ENCODE measurements around the gene ARID5B. TPM values are rescaled to one million over a fixed set of nuclear protein-coding genes. Genes with fewer than 3 reads are reported as not detected.

The ARID5B gene
- total and polyA plus RNA-seq, 2 of the 4 experiments (the other 2 are of a cell fraction), result 41.0 to 125 TPM

- H3K9me1 ChIP-seq (ENCODE audit: insufficient read depth, low read length), result peaks cover 9% of the 10 kb centered on the region
- H3K4me2 ChIP-seq (ENCODE audit: low read depth, low read length), result no peak overlapping the region
- WGBS, 2 experiments (ENCODE audit: extremely low coverage in 2 of 2, insufficient read length in 1 of 2), result 100% methylated on average over 4 of the region's 12 CpGs; no CpG with 5 or more reads in 1 of the 2 experiments
- no peak overlapping the region for H3K23ac ChIP-seq (ENCODE audit: low read depth, low read length)
- no peak overlapping the region for H4K91ac ChIP-seq (ENCODE audit: insufficient read depth, low read depth, low read length)
- ATAC-seq (ENCODE audit: low read depth) (no peak), DNase-seq (no peak)
- intact Hi-C loops (cut with micrococcal nuclease) (no loop called here), in situ Hi-C loops (cut with MboI; ENCODE audit: low sequenced_read_pairs) (no loop called here), dilution Hi-C loops (cut with HindIII; ENCODE audit: low sequenced_read_pairs, unreplicated experiment) (no loop called here)
- H3K4me3 ChIP-seq (ENCODE audit: insufficient read depth, low read depth, low read length), result no peak overlapping the region
- no peak overlapping the region for H4K5ac ChIP-seq (ENCODE audit: low read depth, low read length)
- peaks cover 7% of the 10 kb centered on the region; the same call in 1 of the 2 replicates for H4K20me1 ChIP-seq (ENCODE audit: insufficient read depth, low read length)
- TF ChIP-seq POLR2A (IDR thresholded peaks at IDR 0.05; ENCODE audit: low read depth, low read length) (no peak), MXI1 (IDR thresholded peaks at IDR 0.05; ENCODE audit: borderline replicate concordance, low read depth, low read length) (no peak), FOS (IDR thresholded peaks at IDR 0.05; ENCODE audit: low read depth, low read length) (no peak), CEBPB (IDR thresholded peaks at IDR 0.05; ENCODE audit: low read depth, low read length) (no peak), USF2 (IDR thresholded peaks at IDR 0.05; ENCODE audit: low read depth, low read length) (no peak), CTCF (conservative IDR thresholded peaks at IDR 0.05; ENCODE audit: low read depth, low read length) (no peak), RFX5 (IDR thresholded peaks at IDR 0.05; ENCODE audit: low read depth, low read length) (no peak), SMC3 (IDR thresholded peaks at IDR 0.05; ENCODE audit: low read depth, low read length) (no peak), CHD1 (IDR thresholded peaks at IDR 0.05; ENCODE audit: low read depth, low read length) (no peak), MAFK (IDR thresholded peaks at IDR 0.05; ENCODE audit: low read depth, low read length) (no peak), RCOR1 (IDR thresholded peaks at IDR 0.05; ENCODE audit: insufficient replicate concordance, low read length) (no peak), MAZ (IDR thresholded peaks at IDR 0.05; ENCODE audit: borderline replicate concordance, low read depth, low read length) (no peak), NFE2L2 (IDR thresholded peaks at IDR 0.05; ENCODE audit: low read depth, low read length) (no peak), ELK1 (IDR thresholded peaks at IDR 0.05; ENCODE audit: borderline replicate concordance, low read depth, low read length) (no peak), RAD21 (IDR thresholded peaks at IDR 0.05; ENCODE audit: low read length) (no peak)
- no TSS peak for BruUV-seq (replicated peaks)
- H3K9me3 ChIP-seq (ENCODE audit: control insufficient read depth, insufficient read depth, low read length), result no peaks in the 10 kb centered on the region
- peaks cover 38 to 59% of the 10 kb centered on the region in 2 experiments for H3K79me1 ChIP-seq (ENCODE audit: low read depth in 1 of 2, low read length in 2 of 2)
- no peak overlapping the region for H2BK5ac ChIP-seq (ENCODE audit: low read depth, low read length, poor library complexity, severe bottlenecking)
- no peak overlapping the region for H3K27ac ChIP-seq (ENCODE audit: insufficient read depth, low read length)
- no peaks in the 10 kb centered on the region for H3K27me3 ChIP-seq (ENCODE audit: control insufficient read depth, insufficient read depth, low read length)
- H2BK20ac ChIP-seq (ENCODE audit: low read depth, low read length), result no peak overlapping the region
- H3K4me1 ChIP-seq (ENCODE audit: control insufficient read depth, insufficient read depth, low read length), result peaks cover 7% of the 10 kb centered on the region
- H3K56ac ChIP-seq (ENCODE audit: extremely low read depth, insufficient read depth, low read length), result no peak overlapping the region
- H3K14ac ChIP-seq (replicated peaks; ENCODE audit: low read depth, low read length), result no peak overlapping the region
- no peak overlapping the region for H4K8ac ChIP-seq (ENCODE audit: low read depth in 2 of 2, low read length in 2 of 2)
- H3K4ac ChIP-seq (ENCODE audit: low read depth, low read length), result no peak overlapping the region
- H2AFZ ChIP-seq (replicated peaks; ENCODE audit: low read length, poor library complexity), result no peak overlapping the region
- no peak overlapping the region for H3K18ac ChIP-seq (ENCODE audit: low read depth, low read length)
- no peak overlapping the region for H2AK5ac ChIP-seq (ENCODE audit: low read depth, low read length)
- no peak overlapping the region for H2AK9ac ChIP-seq (replicated peaks; ENCODE audit: low read depth, low read length, poor library complexity)
- ChIA-PET CTCF (no interaction called here), POLR2A (ENCODE audit: unreplicated experiment) (no interaction called here)
- H3K9ac ChIP-seq (ENCODE audit: low read depth, low read length), result no peak overlapping the region
- H2BK15ac ChIP-seq (ENCODE audit: low read depth, low read length), result no peak overlapping the region
- peaks cover 31% of the 10 kb centered on the region for H3K36me3 ChIP-seq (ENCODE audit: control insufficient read depth, insufficient read depth, low read length)
- H2BK120ac ChIP-seq (ENCODE audit: low read depth, low read length), result no peak overlapping the region
These were observed 56.8 kb downstream of the ARID5B start for GRCh38 chr10:61958311-61958710.
